Measurements from ENCODE around the gene ALKBH5. TPM values are rescaled to one million over a fixed set of nuclear protein-coding genes. Genes with fewer than 3 reads are reported as not detected.

Gene ALKBH5
- total RNA-seq, 2 experiments from 2014 or later, result 99.3 to 125 TPM

DNA sequence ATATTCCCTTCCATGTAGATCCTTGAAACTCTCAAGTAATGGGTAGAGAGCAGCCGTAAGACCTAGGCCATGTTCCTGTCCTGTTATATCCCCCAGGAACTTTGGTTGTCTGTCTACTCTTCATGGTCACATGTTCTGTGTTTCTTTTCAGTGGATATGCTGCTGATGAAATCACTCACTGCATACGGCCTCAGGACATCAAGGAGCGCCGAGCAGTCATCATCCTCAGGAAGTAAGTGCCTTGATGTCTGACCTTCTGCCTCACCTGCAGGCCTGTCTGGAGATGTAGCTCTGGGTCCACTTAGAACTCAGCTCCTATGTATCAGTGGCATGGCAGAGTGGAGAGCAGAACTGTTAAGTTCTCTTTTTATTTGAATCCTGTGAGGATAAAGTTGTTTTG is 11.2 kb downstream of the ALKBH5 start:
- Histone ChIP-seq H3K9me2 (ENCODE audit: insufficient read depth, low read length) (no peaks in the 10 kb centered on the region), H4K20me1 (ENCODE audit: insufficient read depth, low read length) (peaks cover 8% of the 10 kb centered on the region; the same call in 1 of the 2 replicates), H3K9me3 (ENCODE audit: low read length) (no peaks in the 10 kb centered on the region), H2AFZ (ENCODE audit: low read length) (no peak overlapping the region), H3K36me3 (ENCODE audit: insufficient read depth, low read length) (peaks cover 95% of the 10 kb centered on the region), H3K4me2 (ENCODE audit: low read length) (no peak overlapping the region), H3K4me1 (ENCODE audit: insufficient read depth, low read length, poor library complexity, severe bottlenecking) (no peaks in the 10 kb centered on the region), H3K79me2 (ENCODE audit: insufficient read depth, low read depth, low read length) (peaks cover 50% of the 10 kb centered on the region), H3K27ac (ENCODE audit: low read depth, low read length, poor library complexity, severe bottlenecking) (no peak overlapping the region), H3K4me3 (ENCODE audit: low read depth, low read length, poor library complexity, severe bottlenecking) (no peak overlapping the region)
- POLR2A ChIA-PET, result interaction anchor here (1.5 kb wide), 1 partner anchor 8 kb away, joined by 6 read pairs; no protein-coding TSS in a partner anchor
- TF ChIP-seq, protein P1, sequence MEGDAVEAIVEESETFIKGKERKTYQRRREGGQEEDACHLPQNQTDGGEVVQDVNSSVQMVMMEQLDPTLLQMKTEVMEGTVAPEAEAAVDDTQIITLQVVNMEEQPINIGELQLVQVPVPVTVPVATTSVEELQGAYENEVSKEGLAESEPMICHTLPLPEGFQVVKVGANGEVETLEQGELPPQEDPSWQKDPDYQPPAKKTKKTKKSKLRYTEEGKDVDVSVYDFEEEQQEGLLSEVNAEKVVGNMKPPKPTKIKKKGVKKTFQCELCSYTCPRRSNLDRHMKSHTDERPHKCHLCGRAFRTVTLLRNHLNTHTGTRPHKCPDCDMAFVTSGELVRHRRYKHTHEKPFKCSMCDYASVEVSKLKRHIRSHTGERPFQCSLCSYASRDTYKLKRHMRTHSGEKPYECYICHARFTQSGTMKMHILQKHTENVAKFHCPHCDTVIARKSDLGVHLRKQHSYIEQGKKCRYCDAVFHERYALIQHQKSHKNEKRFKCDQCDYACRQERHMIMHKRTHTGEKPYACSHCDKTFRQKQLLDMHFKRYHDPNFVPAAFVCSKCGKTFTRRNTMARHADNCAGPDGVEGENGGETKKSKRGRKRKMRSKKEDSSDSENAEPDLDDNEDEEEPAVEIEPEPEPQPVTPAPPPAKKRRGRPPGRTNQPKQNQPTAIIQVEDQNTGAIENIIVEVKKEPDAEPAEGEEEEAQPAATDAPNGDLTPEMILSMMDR (conservative IDR thresholded peaks at IDR 0.05; ENCODE audit: low read length), result no peak
- TF ChIP-seq EZH2phosphoT487 (IDR thresholded peaks at IDR 0.05; ENCODE audit: borderline replicate concordance, low read depth, low read length), result no peak
- BruUV-seq (replicated peaks), result no TSS peak
- CTCF ChIA-PET (ENCODE audit: unreplicated experiment), result no interaction called here
- intact Hi-C loops (cut with micrococcal nuclease; ENCODE audit: unreplicated experiment), result no loop called here
- DNase-seq (ENCODE audit: low spot score), result no peak

DNA sequence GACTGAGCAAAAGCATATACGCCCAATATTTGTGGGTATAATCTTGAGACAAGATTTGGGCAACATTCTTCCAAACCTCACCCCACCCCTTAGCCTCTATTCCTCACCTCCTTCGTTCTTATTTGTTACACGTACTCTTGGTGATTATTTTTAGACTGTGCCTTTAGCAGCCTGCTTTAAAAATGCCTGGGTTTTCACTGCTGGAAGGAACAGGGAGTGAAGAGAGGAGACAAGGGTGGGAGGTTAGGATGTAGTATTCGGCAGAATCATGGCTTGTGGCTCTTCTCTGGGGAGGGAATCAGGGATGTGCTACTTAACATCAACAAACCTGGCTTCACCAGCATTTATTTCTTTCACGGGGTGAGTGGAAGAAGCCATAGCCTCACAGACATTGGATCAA is 11.6 kb downstream of the ALKBH5 start:
- BruUV-seq (replicated peaks), result no TSS peak
- ChIA-PET POLR2A (no interaction called here), CTCF (ENCODE audit: unreplicated experiment) (no interaction called here)
- no peak for DNase-seq (ENCODE audit: low spot score)
- TF ChIP-seq, protein P1 (conservative IDR thresholded peaks at IDR 0.05; ENCODE audit: low read length), result no peak
- no peak for TF ChIP-seq EZH2phosphoT487 (IDR thresholded peaks at IDR 0.05; ENCODE audit: borderline replicate concordance, low read depth, low read length)
- intact Hi-C loops (cut with micrococcal nuclease; ENCODE audit: unreplicated experiment), result no loop called here
- Histone ChIP-seq H3K4me3 (ENCODE audit: low read depth, low read length, poor library complexity, severe bottlenecking) (no peak overlapping the region), H3K79me2 (ENCODE audit: insufficient read depth, low read depth, low read length) (peaks cover 46% of the 10 kb centered on the region), H3K9me3 (ENCODE audit: low read length) (no peaks in the 10 kb centered on the region), H3K9me2 (ENCODE audit: insufficient read depth, low read length) (no peaks in the 10 kb centered on the region), H3K27ac (ENCODE audit: low read depth, low read length, poor library complexity, severe bottlenecking) (no peak overlapping the region), H4K20me1 (ENCODE audit: insufficient read depth, low read length) (peaks cover 8% of the 10 kb centered on the region; the same call in 1 of the 2 replicates), H3K36me3 (ENCODE audit: insufficient read depth, low read length) (peaks cover 93% of the 10 kb centered on the region), H2AFZ (ENCODE audit: low read length) (no peak overlapping the region), H3K4me2 (ENCODE audit: low read length) (no peak overlapping the region), H3K4me1 (ENCODE audit: insufficient read depth, low read length, poor library complexity, severe bottlenecking) (no peaks in the 10 kb centered on the region)

DNA sequence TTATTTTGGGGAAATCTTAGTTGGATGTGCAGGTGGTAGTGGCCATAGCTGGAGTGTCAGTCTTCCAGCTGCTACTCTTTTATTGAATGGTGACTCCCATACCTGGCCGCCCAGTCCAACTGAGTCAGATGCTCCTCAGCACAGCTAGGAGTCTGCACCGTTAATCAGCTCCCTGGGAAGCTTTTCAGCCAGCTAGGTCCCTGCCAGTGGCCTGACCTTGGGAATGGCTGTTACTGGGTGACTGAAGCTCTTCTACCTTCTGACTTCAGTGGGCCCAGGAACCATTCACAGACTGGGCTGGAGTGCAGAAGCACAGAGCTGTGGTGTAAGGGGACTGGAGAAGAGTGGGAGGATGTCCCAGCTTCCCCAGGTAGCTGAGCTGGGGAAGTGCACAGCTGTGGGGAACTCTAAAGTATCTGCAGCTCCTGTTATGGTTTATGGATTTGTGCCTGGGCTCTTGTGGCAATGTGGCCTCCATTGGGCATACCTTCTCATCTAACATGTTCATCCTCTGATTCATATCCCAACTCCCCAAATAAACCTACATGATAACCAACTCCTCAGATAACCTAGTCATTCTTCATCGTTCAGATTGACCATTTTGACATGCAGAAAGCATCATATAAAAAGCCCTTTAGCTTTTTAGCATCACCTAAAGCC is 14.0 kb downstream of the ALKBH5 start:
- DNase-seq (ENCODE audit: low spot score), result no peak
- H3K27ac ChIP-seq (ENCODE audit: low read depth, low read length, poor library complexity, severe bottlenecking), result no peak overlapping the region
- no peak overlapping the region for H3K4me3 ChIP-seq (ENCODE audit: low read depth, low read length, poor library complexity, severe bottlenecking)
- H3K36me3 ChIP-seq (ENCODE audit: insufficient read depth, low read length), result peaks cover 86% of the 10 kb centered on the region
- H4K20me1 ChIP-seq (ENCODE audit: insufficient read depth, low read length), result peaks cover 8% of the 10 kb centered on the region; the same call in 1 of the 2 replicates
- ChIA-PET CTCF (ENCODE audit: unreplicated experiment) (interaction anchor here (0.9 kb wide), 1 partner anchor 9 kb away, joined by 5 read pairs; no protein-coding TSS in a partner anchor), POLR2A (interaction anchor here (1.0 kb wide), 1 partner anchor 9 kb away, joined by 3 read pairs; no protein-coding TSS in a partner anchor)
- H3K9me2 ChIP-seq (ENCODE audit: insufficient read depth, low read length), result no peaks in the 10 kb centered on the region
- H3K4me2 ChIP-seq (ENCODE audit: low read length), result no peak overlapping the region
- TF ChIP-seq, protein P1 (conservative IDR thresholded peaks at IDR 0.05; ENCODE audit: low read length), result no peak
- TF ChIP-seq EZH2phosphoT487 (IDR thresholded peaks at IDR 0.05; ENCODE audit: borderline replicate concordance, low read depth, low read length), result no peak
- no peak overlapping the region for H2AFZ ChIP-seq (ENCODE audit: low read length)
- BruUV-seq (replicated peaks), result no TSS peak
- intact Hi-C loops (cut with micrococcal nuclease; ENCODE audit: unreplicated experiment), result no loop called here
- H3K79me2 ChIP-seq (ENCODE audit: insufficient read depth, low read depth, low read length), result peaks cover 21% of the 10 kb centered on the region; the same call in 1 of the 2 replicates
- H3K9me3 ChIP-seq (ENCODE audit: low read length), result no peaks in the 10 kb centered on the region
- H3K4me1 ChIP-seq (ENCODE audit: insufficient read depth, low read length, poor library complexity, severe bottlenecking), result no peaks in the 10 kb centered on the region

All from OCI-LY7 (cell line).